ENCODE data around the gene IL18BP. TPM values are rescaled to one million over a fixed set of nuclear protein-coding genes. Genes with fewer than 3 reads are reported as not detected.

The IL18BP gene
- polyA plus RNA-seq, 1 donor (not counting 4 experiments of a cell fraction or from before 2014, with no cell fraction given), result 2.9 TPM

DNA sequence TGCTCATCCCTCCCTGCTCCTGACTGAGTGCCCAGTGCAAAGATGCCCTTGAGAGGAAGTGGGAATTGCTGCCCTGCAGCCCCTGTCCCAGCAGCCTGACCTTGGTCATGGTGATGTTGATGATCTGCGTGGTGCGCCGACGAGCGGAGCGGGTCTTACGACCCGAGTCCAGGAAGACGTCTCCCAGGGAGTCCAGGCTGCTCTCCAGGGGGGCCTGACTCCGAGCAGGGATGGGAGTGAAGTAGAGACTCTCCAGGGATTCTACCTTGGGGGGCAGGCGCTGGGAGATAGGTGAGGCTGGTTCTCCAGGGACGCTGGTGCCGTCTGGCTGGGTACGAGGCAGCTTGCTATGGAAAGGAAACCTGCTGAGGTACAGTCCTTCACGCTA, 8.4 kb downstream of the IL18BP start:
- dilution Hi-C loops (cut with MboI; ENCODE audit: extremely low pct_ligation_motif_present, low sequenced_read_pairs), result no loop called here
- no peaks in the 10 kb centered on the region for H4K20me1 ChIP-seq (ENCODE audit: control insufficient read depth, extremely low read depth, insufficient read depth, low read length)
- no peaks in the 10 kb centered on the region for H3K27me3 ChIP-seq (ENCODE audit: control insufficient read depth, extremely low read depth, insufficient read depth, low read length)
- no peak for FAIRE-seq
- H3K36me3 ChIP-seq (ENCODE audit: control insufficient read depth in 2 of 2, extremely low read depth in 1 of 2, insufficient read depth in 2 of 2, low read length in 2 of 2), result peaks cover 47 to 52% of the 10 kb centered on the region in 2 experiments
- H3K27ac ChIP-seq (ENCODE audit: control insufficient read depth, insufficient read depth, low read length), result no peak overlapping the region
- no peak for DNase-seq (ENCODE audit: low read depth, low spot score)
- H3K4me2 ChIP-seq (ENCODE audit: control insufficient read depth, extremely low read depth, insufficient read depth, low read depth, low read length), result no peak overlapping the region
- no peak for TF ChIP-seq EZH2 (IDR thresholded peaks at IDR 0.05; ENCODE audit: low read length)
- TF ChIP-seq, protein P1, sequence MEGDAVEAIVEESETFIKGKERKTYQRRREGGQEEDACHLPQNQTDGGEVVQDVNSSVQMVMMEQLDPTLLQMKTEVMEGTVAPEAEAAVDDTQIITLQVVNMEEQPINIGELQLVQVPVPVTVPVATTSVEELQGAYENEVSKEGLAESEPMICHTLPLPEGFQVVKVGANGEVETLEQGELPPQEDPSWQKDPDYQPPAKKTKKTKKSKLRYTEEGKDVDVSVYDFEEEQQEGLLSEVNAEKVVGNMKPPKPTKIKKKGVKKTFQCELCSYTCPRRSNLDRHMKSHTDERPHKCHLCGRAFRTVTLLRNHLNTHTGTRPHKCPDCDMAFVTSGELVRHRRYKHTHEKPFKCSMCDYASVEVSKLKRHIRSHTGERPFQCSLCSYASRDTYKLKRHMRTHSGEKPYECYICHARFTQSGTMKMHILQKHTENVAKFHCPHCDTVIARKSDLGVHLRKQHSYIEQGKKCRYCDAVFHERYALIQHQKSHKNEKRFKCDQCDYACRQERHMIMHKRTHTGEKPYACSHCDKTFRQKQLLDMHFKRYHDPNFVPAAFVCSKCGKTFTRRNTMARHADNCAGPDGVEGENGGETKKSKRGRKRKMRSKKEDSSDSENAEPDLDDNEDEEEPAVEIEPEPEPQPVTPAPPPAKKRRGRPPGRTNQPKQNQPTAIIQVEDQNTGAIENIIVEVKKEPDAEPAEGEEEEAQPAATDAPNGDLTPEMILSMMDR (optimal IDR thresholded peaks at IDR 0.05 in 1 of 3, IDR thresholded peaks at IDR 0.05 in 1 of 3, conservative IDR thresholded peaks at IDR 0.05 in 1 of 3; ENCODE audit: extremely low read depth in 1 of 3, insufficient read depth in 2 of 3, low read length in 3 of 3), result no peak
- H3K9me1 ChIP-seq (ENCODE audit: control insufficient read depth, extremely low read depth, insufficient read depth, low read length), result no peaks in the 10 kb centered on the region
- H3K9me3 ChIP-seq (ENCODE audit: control insufficient read depth, low read depth, low read length), result no peaks in the 10 kb centered on the region
- peaks cover 5% of the 10 kb centered on the region for H3K79me2 ChIP-seq (ENCODE audit: control insufficient read depth, insufficient read depth, low read length)
- H3K4me1 ChIP-seq (ENCODE audit: control insufficient read depth, extremely low read depth, insufficient read depth, low read length), result no peaks in the 10 kb centered on the region
- no peak overlapping the region for H3K4me3 ChIP-seq (ENCODE audit: control insufficient read depth in 2 of 3, extremely low read depth in 1 of 3, insufficient read depth in 2 of 3, low read depth in 1 of 3, low read length in 3 of 3)
- H2AFZ ChIP-seq (ENCODE audit: control insufficient read depth, low read length), result no peak overlapping the region
- no peak overlapping the region for H3K9ac ChIP-seq (ENCODE audit: control insufficient read depth, extremely low read depth, insufficient read depth, low read length)

DNA sequence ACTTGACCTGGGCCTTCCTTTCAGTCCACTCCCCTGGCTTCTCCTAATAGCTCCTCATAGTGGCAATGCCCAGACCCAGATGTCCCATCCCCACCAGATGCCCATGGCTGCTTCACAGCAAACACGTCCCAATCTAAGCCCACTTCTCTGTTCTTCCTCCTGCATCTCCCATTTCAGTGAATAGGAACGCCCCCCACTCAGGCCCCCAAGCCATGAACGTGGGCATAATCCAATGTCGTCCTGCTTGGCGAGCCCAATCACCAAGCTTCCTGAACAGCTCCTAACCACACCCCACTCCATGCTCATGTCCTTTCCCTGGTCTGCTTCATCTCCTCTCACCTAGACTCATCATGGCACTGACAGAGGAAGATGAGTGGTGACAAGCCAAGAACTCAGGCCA, 8.9 kb downstream of the IL18BP start:
- Histone ChIP-seq H3K4me2 (ENCODE audit: control insufficient read depth, extremely low read depth, insufficient read depth, low read depth, low read length) (no peak overlapping the region), H3K36me3 (ENCODE audit: control insufficient read depth in 2 of 2, extremely low read depth in 1 of 2, insufficient read depth in 2 of 2, low read length in 2 of 2) (peaks cover 52 to 56% of the 10 kb centered on the region in 2 experiments), H3K4me3 (ENCODE audit: control insufficient read depth in 2 of 3, extremely low read depth in 1 of 3, insufficient read depth in 2 of 3, low read depth in 1 of 3, low read length in 3 of 3) (no peak overlapping the region), H3K27ac (ENCODE audit: control insufficient read depth, insufficient read depth, low read length) (no peak overlapping the region), H3K27me3 (ENCODE audit: control insufficient read depth, extremely low read depth, insufficient read depth, low read length) (no peaks in the 10 kb centered on the region), H3K9me1 (ENCODE audit: control insufficient read depth, extremely low read depth, insufficient read depth, low read length) (no peaks in the 10 kb centered on the region), H3K4me1 (ENCODE audit: control insufficient read depth, extremely low read depth, insufficient read depth, low read length) (no peaks in the 10 kb centered on the region), H3K9ac (ENCODE audit: control insufficient read depth, extremely low read depth, insufficient read depth, low read length) (no peak overlapping the region), H4K20me1 (ENCODE audit: control insufficient read depth, extremely low read depth, insufficient read depth, low read length) (no peaks in the 10 kb centered on the region), H3K79me2 (ENCODE audit: control insufficient read depth, insufficient read depth, low read length) (peaks cover 6% of the 10 kb centered on the region), H2AFZ (ENCODE audit: control insufficient read depth, low read length) (no peak overlapping the region), H3K9me3 (ENCODE audit: control insufficient read depth, low read depth, low read length) (no peaks in the 10 kb centered on the region)
- TF ChIP-seq, protein P1 (optimal IDR thresholded peaks at IDR 0.05 in 1 of 3, IDR thresholded peaks at IDR 0.05 in 1 of 3, conservative IDR thresholded peaks at IDR 0.05 in 1 of 3; ENCODE audit: extremely low read depth in 1 of 3, insufficient read depth in 2 of 3, low read length in 3 of 3), result no peak
- no peak for TF ChIP-seq EZH2 (IDR thresholded peaks at IDR 0.05; ENCODE audit: low read length)
- dilution Hi-C loops (cut with MboI; ENCODE audit: extremely low pct_ligation_motif_present, low sequenced_read_pairs), result no loop called here
- FAIRE-seq (no peak), DNase-seq (ENCODE audit: low read depth, low spot score) (no peak)

Data from keratinocyte (primary cell).